HUES6 (cell line): ENCODE results near the gene CACNB2.

Experiments used
- H3K27ac ChIP-seq: 2 replicates; pipeline ENCODE4 v1.7.0; 2013; ENCODE audit warnings: low read depth, mild to moderate bottlenecking, low read length, inconsistent platforms
- H3K27me3 ChIP-seq: 2 replicates; pipeline ENCODE4 v1.6.1; 2013; ENCODE audit warnings: low read length; ENCODE audit not compliant: control insufficient read depth, insufficient read depth
- H3K36me3 ChIP-seq: 2 replicates; pipeline ENCODE4 v1.6.1; 2013; ENCODE audit warnings: low read length; ENCODE audit not compliant: control insufficient read depth, insufficient read depth
- H3K4me1 ChIP-seq: 2 replicates; pipeline ENCODE4 v1.6.1; 2013; ENCODE audit warnings: low read length; ENCODE audit not compliant: control insufficient read depth, insufficient read depth
- H3K4me3 ChIP-seq: 2 replicates; pipeline ENCODE4 v1.5.1; 2013; ENCODE audit warnings: low read depth, low read length
- H3K9ac ChIP-seq: one replicate; pipeline ENCODE4 v1.6.1; 2013; ENCODE audit warnings: mild to moderate bottlenecking, low read length
- H3K9me3 ChIP-seq: 2 replicates; pipeline ENCODE4 v1.6.1; 2013; ENCODE audit warnings: low read depth, low read length; ENCODE audit not compliant: control insufficient read depth, insufficient read depth

Gene CACNB2

DNA sequence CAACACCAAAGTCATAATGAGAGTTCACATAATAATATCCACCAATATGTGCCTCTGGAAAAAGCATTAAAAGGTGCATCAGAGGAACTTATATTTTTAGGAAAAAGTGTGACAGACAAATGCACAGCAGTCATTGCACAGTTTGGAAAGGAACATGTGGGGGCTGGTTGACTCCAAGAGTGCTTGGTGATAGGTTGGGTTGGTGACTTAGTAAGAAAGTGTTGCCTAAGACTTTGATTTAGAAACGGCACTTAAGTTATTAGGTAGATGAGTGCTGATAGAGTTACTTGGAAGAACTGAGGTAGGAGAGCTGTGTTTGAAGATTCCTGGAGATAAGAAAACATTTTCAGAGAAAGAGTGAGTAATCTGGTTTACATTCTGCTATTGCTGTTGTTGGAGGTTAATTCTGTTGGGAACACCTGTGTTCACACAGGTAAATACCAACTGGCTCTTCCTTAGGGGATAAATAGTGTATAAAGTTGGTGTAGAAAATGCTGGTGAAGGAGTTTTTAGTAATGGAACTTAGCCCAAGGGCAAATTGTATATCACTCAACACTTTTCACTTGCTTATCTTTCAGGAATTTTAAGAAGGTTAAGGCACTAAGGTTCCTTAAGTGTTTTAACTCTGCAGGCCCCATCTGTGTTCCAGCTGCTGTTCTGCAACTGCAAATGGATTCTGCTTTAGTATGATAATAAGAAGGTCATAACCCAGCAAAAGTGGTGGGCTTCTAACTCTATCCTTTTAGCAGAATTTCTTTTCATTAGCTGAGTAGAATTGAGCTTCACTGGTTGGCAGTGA, 315.1 kb downstream of the CACNB2 start:
- Histone ChIP-seq H3K27me3 (no peaks in the 10 kb centered on the region), H3K9ac (no peak overlapping the region), H3K4me1 (no peaks in the 10 kb centered on the region), H3K4me3 (no peak overlapping the region), H3K27ac (no peak overlapping the region), H3K9me3 (no peaks in the 10 kb centered on the region), H3K36me3 (no peaks in the 10 kb centered on the region)

DNA sequence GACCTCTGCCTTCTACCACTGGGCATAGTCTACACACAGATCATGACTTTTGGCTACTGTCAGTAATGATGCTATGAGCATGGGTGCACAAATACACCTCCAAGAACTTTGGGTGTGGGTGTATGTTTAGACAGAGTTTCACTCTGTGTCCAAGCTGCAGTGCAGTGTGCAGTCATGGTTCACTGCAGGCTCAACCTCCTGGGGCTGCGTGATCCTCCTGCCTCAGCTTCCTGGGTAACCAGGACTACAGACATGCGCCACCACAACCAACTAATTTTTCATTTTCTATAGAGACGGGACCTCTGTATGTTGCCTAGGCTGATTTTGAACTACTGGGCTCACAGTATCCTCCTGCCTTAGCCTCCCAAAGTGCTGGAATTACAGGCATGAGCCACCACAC, 316.8 kb downstream of the CACNB2 start:
- no peaks in the 10 kb centered on the region for H3K36me3 ChIP-seq
- no peak overlapping the region for H3K9ac ChIP-seq
- H3K9me3 ChIP-seq: no peaks in the 10 kb centered on the region
- no peak overlapping the region for H3K4me3 ChIP-seq
- H3K27ac ChIP-seq: no peak overlapping the region
- H3K4me1 ChIP-seq: no peaks in the 10 kb centered on the region
- no peaks in the 10 kb centered on the region for H3K27me3 ChIP-seq

DNA sequence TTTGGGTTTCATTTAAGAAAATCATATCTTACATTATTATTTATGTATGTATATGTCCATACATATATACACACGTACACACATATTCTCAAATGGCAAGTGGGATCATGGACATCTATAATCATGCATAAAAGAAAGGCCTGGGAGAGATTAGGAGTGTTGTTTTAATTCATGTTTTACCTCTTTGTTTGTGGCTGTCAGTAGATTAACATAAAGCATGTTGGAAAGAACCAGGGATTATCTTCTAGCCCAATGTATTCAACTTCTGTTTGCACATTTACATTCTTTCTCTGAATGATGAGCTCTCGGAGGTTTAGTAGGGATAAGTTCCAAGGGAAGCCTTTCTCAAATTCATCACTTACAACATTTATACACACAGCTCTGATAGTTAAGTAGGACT, 319.8 kb downstream of the CACNB2 start:
- H3K27ac ChIP-seq: no peak overlapping the region
- no peaks in the 10 kb centered on the region for H3K27me3 ChIP-seq
- H3K9me3 ChIP-seq: no peaks in the 10 kb centered on the region
- no peak overlapping the region for H3K9ac ChIP-seq
- no peaks in the 10 kb centered on the region for H3K36me3 ChIP-seq
- no peak overlapping the region for H3K4me3 ChIP-seq
- no peaks in the 10 kb centered on the region for H3K4me1 ChIP-seq

DNA sequence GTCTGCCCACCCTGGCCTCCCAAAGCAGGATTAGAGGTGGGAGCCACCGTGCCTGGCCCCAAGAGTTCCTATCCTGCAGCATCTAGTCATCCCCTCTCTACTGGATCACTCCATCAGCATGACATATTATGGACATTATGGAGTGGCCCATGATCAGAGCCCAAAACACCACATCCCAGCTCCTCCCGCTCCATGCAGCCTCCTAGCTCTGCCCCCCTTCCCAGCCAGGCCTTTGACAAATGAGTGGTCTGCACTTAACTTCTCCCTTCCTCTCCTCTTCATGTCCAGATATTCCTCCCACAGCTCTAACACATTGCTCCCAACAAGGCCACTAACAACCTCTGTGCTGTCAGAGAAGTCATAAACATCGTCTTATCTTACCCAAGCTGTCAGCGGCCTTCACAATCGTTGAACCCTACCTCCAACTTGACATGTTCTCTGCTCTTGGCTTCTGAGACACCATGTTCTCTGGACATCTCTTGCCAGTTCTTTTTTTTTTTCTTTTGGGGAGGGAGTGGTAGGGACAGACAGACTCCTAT, 323.5 kb downstream of the CACNB2 start:
- H3K4me1 ChIP-seq: no peaks in the 10 kb centered on the region
- H3K9ac ChIP-seq: no peak overlapping the region
- no peak overlapping the region for H3K27ac ChIP-seq
- H3K4me3 ChIP-seq: no peak overlapping the region
- H3K27me3 ChIP-seq: no peaks in the 10 kb centered on the region
- H3K9me3 ChIP-seq: no peaks in the 10 kb centered on the region
- no peaks in the 10 kb centered on the region for H3K36me3 ChIP-seq

DNA sequence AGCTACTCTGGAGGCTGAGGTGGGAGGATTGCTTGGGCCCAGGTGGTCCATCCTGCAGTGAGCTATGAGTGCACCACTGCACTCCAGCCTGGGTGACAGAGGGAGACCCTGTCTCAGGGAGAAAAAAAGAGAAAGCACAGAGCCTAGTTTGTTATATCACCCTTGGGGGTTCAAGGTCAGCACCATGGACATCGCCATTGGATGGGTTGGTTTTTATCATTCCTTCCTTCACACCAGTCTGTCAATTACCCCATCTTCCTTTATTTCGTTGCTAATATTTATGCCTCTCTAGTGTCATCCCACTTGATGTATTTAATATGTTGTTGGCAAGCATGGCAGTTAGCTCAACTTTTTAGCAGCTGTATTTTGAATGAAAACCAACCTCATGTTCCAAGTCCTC, 328.9 kb downstream of the CACNB2 start:
- H3K9me3 ChIP-seq: no peaks in the 10 kb centered on the region

DNA sequence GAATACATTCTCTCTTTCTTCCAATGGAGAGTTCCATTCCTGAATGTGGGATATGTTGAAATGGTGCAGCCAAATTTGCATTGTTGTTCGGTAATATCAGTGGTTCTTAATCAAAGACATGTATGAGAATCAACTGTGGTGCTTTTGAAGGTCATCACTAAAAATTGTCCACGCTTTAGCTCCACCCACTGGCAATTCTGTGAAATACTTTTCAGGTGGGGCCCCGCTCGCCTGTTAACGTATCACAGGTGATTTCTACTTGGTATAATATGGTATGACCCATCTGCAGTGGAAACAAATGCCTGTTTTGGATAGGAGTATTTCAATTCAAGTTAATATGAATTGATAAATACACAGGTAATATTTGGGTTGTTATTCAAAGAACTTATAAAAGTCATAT, 332.8 kb downstream of the CACNB2 start:
- Histone ChIP-seq H3K4me3 (no peak overlapping the region), H3K4me1 (0 out of 2 replicates have a peak, but pooled peaks cover 3% of the 10 kb centered on the region)

More for the DNA sequence above, 328.9 kb downstream of the CACNB2 start:
- Histone ChIP-seq H3K36me3 (no peaks in the 10 kb centered on the region), H3K27ac (no peak overlapping the region), H3K4me1 (no peaks in the 10 kb centered on the region), H3K27me3 (no peaks in the 10 kb centered on the region), H3K4me3 (no peak overlapping the region), H3K9ac (no peak overlapping the region)

DNA sequence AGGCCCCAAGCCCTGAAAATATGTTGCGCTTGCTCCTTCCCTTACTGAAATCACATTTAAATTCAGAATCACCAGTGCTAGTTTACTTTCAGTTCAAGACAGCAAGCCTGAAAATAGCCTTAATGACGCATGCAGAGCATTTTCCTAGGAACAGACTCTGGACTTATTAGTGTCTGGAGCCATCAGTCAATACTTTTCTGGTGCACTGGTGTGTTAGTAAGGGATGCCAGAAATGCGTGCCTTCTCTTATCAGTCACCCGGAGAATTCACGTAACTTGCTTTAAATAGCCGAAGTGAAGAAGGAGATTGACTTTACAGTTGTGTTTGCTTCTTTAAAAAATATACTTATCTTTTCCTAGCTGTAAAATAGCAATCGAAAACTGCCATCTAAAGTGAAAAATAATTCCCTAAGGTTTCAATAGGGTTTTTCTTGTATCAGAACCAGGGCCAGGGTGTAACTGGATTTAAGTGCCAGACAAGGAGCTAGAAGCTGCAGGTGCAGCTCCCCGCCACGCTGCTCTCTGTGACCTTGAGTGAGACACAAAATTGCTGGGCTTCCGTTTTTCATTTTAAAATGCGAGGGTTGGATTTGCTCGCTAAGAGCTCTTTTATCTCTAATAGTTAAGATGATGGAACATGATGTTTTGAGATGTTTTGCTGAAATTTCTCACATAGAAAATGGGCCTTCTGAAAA, 333.3 kb downstream of the CACNB2 start:
- H3K27me3 ChIP-seq: no peaks in the 10 kb centered on the region
- no peak overlapping the region for H3K27ac ChIP-seq
- no peak overlapping the region for H3K4me3 ChIP-seq
- no peaks in the 10 kb centered on the region for H3K36me3 ChIP-seq
- H3K4me1 ChIP-seq: 0 out of 2 replicates have a peak, but pooled peaks cover 3% of the 10 kb centered on the region
- H3K9me3 ChIP-seq: no peaks in the 10 kb centered on the region
- H3K9ac ChIP-seq: no peak overlapping the region

More for the DNA sequence above, 332.8 kb downstream of the CACNB2 start:
- H3K9ac ChIP-seq: no peak overlapping the region
- no peak overlapping the region for H3K27ac ChIP-seq
- H3K36me3 ChIP-seq: no peaks in the 10 kb centered on the region
- no peaks in the 10 kb centered on the region for H3K27me3 ChIP-seq
- no peaks in the 10 kb centered on the region for H3K9me3 ChIP-seq

DNA sequence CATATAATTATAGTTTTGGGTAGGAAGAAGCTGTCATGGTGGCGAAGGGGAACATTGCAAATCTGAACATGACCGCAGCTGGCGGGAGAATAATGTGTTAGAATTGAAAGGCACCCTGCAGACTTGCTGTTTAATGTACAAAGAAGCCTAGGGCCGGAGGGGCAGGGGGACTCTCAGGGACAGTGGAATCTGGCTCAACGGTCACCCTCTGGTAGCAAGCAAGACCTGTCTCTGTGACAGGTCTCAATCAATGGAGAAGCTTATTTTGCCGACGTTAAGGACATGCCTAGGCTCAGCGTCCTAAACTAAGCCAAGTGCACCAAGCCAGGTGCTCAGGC, 333.9 kb downstream of the CACNB2 start:
- H3K4me3 ChIP-seq: no peak overlapping the region
- H3K27ac ChIP-seq: no peak overlapping the region
- no peaks in the 10 kb centered on the region for H3K27me3 ChIP-seq
- H3K9me3 ChIP-seq: no peaks in the 10 kb centered on the region
- 0 out of 2 replicates have a peak, but pooled peaks cover 3% of the 10 kb centered on the region for H3K4me1 ChIP-seq
- H3K36me3 ChIP-seq: no peaks in the 10 kb centered on the region
- no peak overlapping the region for H3K9ac ChIP-seq

DNA sequence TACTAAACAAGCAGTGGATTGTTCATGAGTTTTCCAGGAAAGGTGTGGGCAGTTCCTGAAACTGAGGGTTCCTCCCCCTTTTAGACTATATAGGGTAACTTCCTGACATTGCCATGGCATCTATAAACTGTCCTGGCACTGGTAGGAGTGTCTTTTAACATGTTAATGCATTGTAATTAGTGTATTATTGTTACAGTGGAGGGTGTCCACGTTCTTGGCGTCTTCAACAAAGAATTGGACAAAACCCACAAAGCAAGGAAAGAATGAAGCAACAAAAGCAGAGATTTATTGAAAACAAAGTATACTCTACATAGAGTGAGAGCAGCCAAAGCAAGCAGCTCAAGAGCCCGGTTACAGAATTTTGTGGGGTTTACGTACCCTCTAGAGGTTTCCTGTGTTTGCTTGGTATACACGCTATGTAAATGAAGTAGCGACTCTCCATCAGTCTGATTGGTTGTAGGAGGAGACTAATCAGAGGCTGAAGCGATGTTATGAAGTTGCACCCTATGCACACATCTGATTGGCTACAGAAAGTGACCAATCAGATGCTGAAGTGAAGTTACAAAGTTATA, 335.9 kb downstream of the CACNB2 start:
- Histone ChIP-seq H3K4me3 (no peak overlapping the region), H3K9me3 (no peaks in the 10 kb centered on the region), H3K9ac (no peak overlapping the region), H3K36me3 (no peaks in the 10 kb centered on the region), H3K27ac (no peak overlapping the region), H3K4me1 (0 out of 2 replicates have a peak, but pooled peaks cover 3% of the 10 kb centered on the region), H3K27me3 (no peaks in the 10 kb centered on the region)

DNA sequence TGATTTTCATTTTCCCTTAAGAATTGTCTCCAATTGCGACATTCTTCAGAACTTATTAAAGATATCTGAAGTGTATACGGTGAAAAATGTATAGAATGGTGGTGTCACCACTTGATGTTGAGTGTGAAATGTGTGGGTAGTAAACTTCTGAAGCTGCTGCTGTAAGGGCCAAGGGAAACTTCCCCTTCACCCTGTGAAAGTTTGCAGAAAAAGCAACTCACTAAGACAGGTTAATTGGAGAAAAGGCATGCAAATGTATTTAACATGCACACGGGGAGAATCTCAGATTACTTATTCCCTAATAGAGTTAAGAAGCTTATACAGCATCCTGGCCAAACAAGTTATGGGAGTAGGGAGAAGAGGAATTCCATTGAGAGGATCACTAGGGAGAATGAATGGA, 338.1 kb downstream of the CACNB2 start:
- Histone ChIP-seq H3K9me3 (no peaks in the 10 kb centered on the region), H3K4me1 (0 out of 2 replicates have a peak, but pooled peaks cover 3% of the 10 kb centered on the region), H3K36me3 (no peaks in the 10 kb centered on the region), H3K27me3 (no peaks in the 10 kb centered on the region), H3K9ac (no peak overlapping the region), H3K27ac (no peak overlapping the region), H3K4me3 (no peak overlapping the region)

DNA sequence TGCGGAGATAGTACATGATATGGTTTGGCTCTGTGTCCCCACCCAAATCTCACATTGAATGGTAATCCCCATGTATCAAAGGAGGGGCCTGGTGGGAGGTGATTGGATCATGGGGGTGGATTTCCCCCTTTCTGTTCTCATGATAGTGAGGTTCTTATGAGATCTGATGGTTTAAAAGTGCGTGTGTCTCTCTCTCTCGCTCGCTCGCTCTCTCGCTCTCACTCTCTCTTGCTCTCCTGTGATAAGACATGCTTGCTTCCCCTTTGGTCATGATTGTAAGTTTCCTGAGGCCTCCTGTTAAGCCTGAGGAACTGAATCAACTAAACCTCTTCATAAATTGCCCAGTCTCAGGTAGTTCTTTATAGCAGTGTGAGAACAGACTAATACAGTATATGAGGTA, 339.3 kb downstream of the CACNB2 start:
- H3K27me3 ChIP-seq: no peaks in the 10 kb centered on the region
- no peaks in the 10 kb centered on the region for H3K9me3 ChIP-seq
- H3K4me1 ChIP-seq: 0 out of 2 replicates have a peak, but pooled peaks cover 3% of the 10 kb centered on the region
- no peak overlapping the region for H3K9ac ChIP-seq
- H3K27ac ChIP-seq: no peak overlapping the region
- H3K4me3 ChIP-seq: no peak overlapping the region
- H3K36me3 ChIP-seq: no peaks in the 10 kb centered on the region
